A549 (cell line): ENCODE data around the gene EIF4G3.

Experiments
- BHLHE40 ChIP-seq: IDR thresholded peaks from 2 replicates; pipeline ENCODE4 v1.6.1; 2012; ENCODE audit warnings: low read depth, low read length, inconsistent platforms
- CHD4 ChIP-seq: fragments of 200-600 bp; sonication (generic); IDR thresholded peaks from 2 replicates; pipeline ENCODE4 v1.6.1; 2016; ENCODE audit warnings: antibody characterized with exemption, mild to moderate bottlenecking, borderline replicate concordance
- HDAC2 ChIP-seq: fragments of 200-600 bp; sonication (generic); IDR thresholded peaks from 2 replicates; pipeline ENCODE4 v1.6.1; 2016
- JUN ChIP-seq, 2 experiments: fragments of >200 bp; sonication (Bioruptor Twin); formaldehyde crosslinking; IDR thresholded peaks; 2 replicates in 1 of 2; 3 replicates in 1 of 2; pipeline ENCODE4 v1.6.1; 2016 to 2017
- NR3C1 ChIP-seq: fragments of >200 bp; sonication (Bioruptor Twin); formaldehyde crosslinking; IDR thresholded peaks from 3 replicates; pipeline ENCODE4 v1.6.1; 2017
- RAD21 ChIP-seq, 2 experiments: fragments of >200 bp in 1 of 2; sonication (Bioruptor Twin) in 1 of 2; formaldehyde crosslinking in 1 of 2; IDR thresholded peaks in 1 of 2; conservative IDR thresholded peaks in 1 of 2; 2 replicates in 1 of 2; 3 replicates in 1 of 2; pipeline ENCODE4 v1.6.1; 2012 to 2018; ENCODE audit warnings: inconsistent platforms in 1 of 2
- TF ChIP-seq, protein P1 (sequence below): fragments of >200 bp; sonication (Bioruptor Twin); formaldehyde crosslinking; IDR thresholded peaks from 3 replicates; pipeline ENCODE4 v1.5.1; 2016
- TF ChIP-seq, protein P2 (sequence below): IDR thresholded peaks from 2 replicates; pipeline ENCODE4 v1.6.1; 2012

DNA sequence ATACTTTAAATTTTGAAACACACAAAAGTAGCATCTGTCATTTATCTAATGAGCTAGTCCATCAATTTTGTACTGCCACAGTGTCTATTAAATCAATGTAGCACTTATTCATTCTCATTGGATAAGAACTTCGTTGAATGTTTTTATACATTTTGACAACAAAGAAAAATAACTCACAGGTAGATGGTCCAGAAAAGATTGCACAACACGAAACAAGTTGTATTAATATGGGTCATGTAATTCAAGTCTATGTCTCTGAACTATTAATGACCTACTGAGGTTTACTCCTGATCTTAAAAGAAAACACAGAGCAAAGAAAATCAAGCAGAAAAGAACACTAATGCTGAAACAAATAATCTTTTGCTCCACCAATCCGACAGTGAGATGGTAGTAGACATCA, 404.9 kb downstream of the EIF4G3 start:
- no peak for TF ChIP-seq CHD4
- TF ChIP-seq, protein P1, sequence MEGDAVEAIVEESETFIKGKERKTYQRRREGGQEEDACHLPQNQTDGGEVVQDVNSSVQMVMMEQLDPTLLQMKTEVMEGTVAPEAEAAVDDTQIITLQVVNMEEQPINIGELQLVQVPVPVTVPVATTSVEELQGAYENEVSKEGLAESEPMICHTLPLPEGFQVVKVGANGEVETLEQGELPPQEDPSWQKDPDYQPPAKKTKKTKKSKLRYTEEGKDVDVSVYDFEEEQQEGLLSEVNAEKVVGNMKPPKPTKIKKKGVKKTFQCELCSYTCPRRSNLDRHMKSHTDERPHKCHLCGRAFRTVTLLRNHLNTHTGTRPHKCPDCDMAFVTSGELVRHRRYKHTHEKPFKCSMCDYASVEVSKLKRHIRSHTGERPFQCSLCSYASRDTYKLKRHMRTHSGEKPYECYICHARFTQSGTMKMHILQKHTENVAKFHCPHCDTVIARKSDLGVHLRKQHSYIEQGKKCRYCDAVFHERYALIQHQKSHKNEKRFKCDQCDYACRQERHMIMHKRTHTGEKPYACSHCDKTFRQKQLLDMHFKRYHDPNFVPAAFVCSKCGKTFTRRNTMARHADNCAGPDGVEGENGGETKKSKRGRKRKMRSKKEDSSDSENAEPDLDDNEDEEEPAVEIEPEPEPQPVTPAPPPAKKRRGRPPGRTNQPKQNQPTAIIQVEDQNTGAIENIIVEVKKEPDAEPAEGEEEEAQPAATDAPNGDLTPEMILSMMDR: no peak
- TF ChIP-seq BHLHE40: no peak
- TF ChIP-seq JUN (IDR thresholded peaks at IDR 0.05): no peak
- no peak for TF ChIP-seq HDAC2
- TF ChIP-seq, protein P2, sequence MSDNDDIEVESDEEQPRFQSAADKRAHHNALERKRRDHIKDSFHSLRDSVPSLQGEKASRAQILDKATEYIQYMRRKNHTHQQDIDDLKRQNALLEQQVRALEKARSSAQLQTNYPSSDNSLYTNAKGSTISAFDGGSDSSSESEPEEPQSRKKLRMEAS: no peak
- TF ChIP-seq NR3C1: no peak
- no peak for TF ChIP-seq RAD21 (conservative IDR thresholded peaks at IDR 0.05 in 1 of 2, IDR thresholded peaks at IDR 0.05 in 1 of 2)
